Measurements from ENCODE around the gene MED13L. TPM values are rescaled to one million over a fixed set of nuclear protein-coding genes. Genes with fewer than 3 reads are reported as not detected.
A peak's percentile ranks its signal among the peaks of the same experiment; 100 is the strongest.

The MED13L gene
- total and polyA plus RNA-seq, 2 donors (not counting 3 experiments of a cell fraction or from before 2014, with no cell fraction given): 27.4 to 93.6 TPM

DNA sequence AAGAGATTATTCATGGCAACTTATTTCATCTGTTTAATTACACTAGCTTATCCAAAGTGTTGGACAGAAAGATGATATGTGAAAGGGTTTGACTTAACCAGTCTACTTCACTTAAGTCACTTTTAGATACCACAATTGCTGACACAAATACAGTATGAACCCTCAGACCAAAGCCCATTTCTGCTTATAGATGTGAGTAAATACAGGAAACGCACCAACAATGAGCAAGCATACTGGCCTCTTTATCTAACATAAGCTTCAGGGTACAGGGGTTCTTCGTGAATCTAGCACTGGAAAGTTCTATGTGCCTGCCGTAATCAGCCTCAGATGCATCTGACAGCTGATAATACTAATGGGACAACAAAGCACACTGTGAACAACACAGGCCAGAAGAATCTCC, 209.6 kb downstream of the MED13L start:
- Histone ChIP-seq H3K9me1 (replicated peaks; ENCODE audit: control insufficient read depth, extremely low read depth, insufficient read depth, low read length) (no peaks in the 10 kb centered on the region), H3K4me1 (ENCODE audit: control insufficient read depth, extremely low read depth, insufficient read depth, low read length) (peaks cover 3% of the 10 kb centered on the region), H2AFZ (ENCODE audit: low read depth, low read length) (no peak overlapping the region), H3K27ac (ENCODE audit: insufficient read depth, low read depth, low read length) (no peak overlapping the region), H3K27me3 (ENCODE audit: control insufficient read depth in 2 of 2, insufficient read depth in 2 of 2, low read length in 2 of 2) (no peaks in the 10 kb centered on the region), H3K79me2 (ENCODE audit: control insufficient read depth, insufficient read depth, low read length) (peaks cover 27% of the 10 kb centered on the region), H3K4me3 (replicated peaks in 1 of 3; ENCODE audit: insufficient read depth in 1 of 3, low read depth in 1 of 3, low read length in 3 of 3) (no peak overlapping the region), H3K9me3 (replicated peaks; ENCODE audit: control insufficient read depth, insufficient read depth, low read length) (no peaks in the 10 kb centered on the region), H4K20me1 (replicated peaks; ENCODE audit: control insufficient read depth, extremely low read depth, insufficient read depth, low read length) (peaks cover 2% of the 10 kb centered on the region), H3K36me3 (ENCODE audit: control insufficient read depth in 2 of 2, extremely low read depth in 1 of 2, insufficient read depth in 2 of 2, low read length in 2 of 2) (no peaks in the 10 kb centered on the region), H3K9ac (replicated peaks; ENCODE audit: extremely low read depth, insufficient read depth, low read length) (no peak overlapping the region), H3K4me2 (ENCODE audit: insufficient read depth, low read length) (no peak overlapping the region)
- CTCF ChIA-PET: interaction anchor here (0.7 to 2.1 kb wide), 17 partner anchors 9 to 532 kb away, joined by 3 to 14 read pairs (median 3); no protein-coding TSS in a partner anchor
- intact Hi-C loops (cut with micrococcal nuclease): loop anchor here (5.0 kb wide), 1 partner anchor 54 kb away; no protein-coding TSS in a partner anchor
- POLR2A ChIA-PET: no interaction called here
- BruUV-seq (replicated peaks): no TSS peak
- dilution Hi-C loops (cut with MboI; ENCODE audit: extremely low pct_ligation_motif_present, low sequenced_read_pairs): no loop called here
- peak; percentile 79 for FAIRE-seq
- TF ChIP-seq MYC (IDR thresholded peaks at IDR 0.05; ENCODE audit: low read depth, low read length) (no peak), JUN (IDR thresholded peaks at IDR 0.05; ENCODE audit: borderline replicate concordance, insufficient read depth, insufficient read length, low read depth) (no peak), GATA2 (IDR thresholded peaks at IDR 0.05; ENCODE audit: insufficient read depth, insufficient read length, low read depth, low read length) (no peak), POLR2AphosphoS5 (IDR thresholded peaks at IDR 0.05; ENCODE audit: insufficient read depth, low read depth, low read length) (no peak), EZH2 (IDR thresholded peaks at IDR 0.05; ENCODE audit: borderline replicate concordance, low read depth, low read length, severe bottlenecking) (no peak), CTCF (IDR thresholded peaks at IDR 0.05; ENCODE audit: extremely low read depth in 1 of 2, insufficient read depth in 1 of 2, low read depth in 1 of 2, low read length in 2 of 2) (no peak), FOS (IDR thresholded peaks at IDR 0.05; ENCODE audit: borderline replicate concordance, insufficient read depth, low read length) (no peak), POLR2A (IDR thresholded peaks at IDR 0.05; ENCODE audit: low read depth, low read length) (no peak)
- TF ChIP-seq, protein P1, sequence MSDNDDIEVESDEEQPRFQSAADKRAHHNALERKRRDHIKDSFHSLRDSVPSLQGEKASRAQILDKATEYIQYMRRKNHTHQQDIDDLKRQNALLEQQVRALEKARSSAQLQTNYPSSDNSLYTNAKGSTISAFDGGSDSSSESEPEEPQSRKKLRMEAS (IDR thresholded peaks at IDR 0.05; ENCODE audit: insufficient read depth, insufficient read length): no peak
- peak; percentile 70 for DNase-seq (ENCODE audit: low read depth, low spot score)
